Osteoblast (primary cell): ENCODE measurements around the gene AP3S2. TPM values are rescaled to one million over a fixed set of nuclear protein-coding genes. Genes with fewer than 3 reads are reported as not detected.
A peak's percentile ranks its signal among the peaks of the same experiment; 100 is the strongest.

Experiments used
- DNase-seq: peaks from one replicate; pipeline ENCODE4 v3.0.0; 2011; ENCODE audit warnings: low spot score, mixed read lengths; ENCODE audit not compliant: insufficient read length; ENCODE audit errors: missing footprints
- H2AFZ ChIP-seq: 2 replicates; pipeline ENCODE4 v1.6.0; 2011; ENCODE audit warnings: mild to moderate bottlenecking, low read length
- H3K27ac ChIP-seq: 2 replicates; pipeline ENCODE4 v1.5.1; 2011; ENCODE audit warnings: mild to moderate bottlenecking, low read depth, low read length, moderate library complexity
- H3K27me3 ChIP-seq: 2 replicates; pipeline ENCODE4 v1.6.0; 2012; ENCODE audit warnings: mild to moderate bottlenecking, control low read depth, inconsistent platforms, low read length, moderate library complexity; ENCODE audit not compliant: insufficient read depth
- H3K36me3 ChIP-seq: 2 replicates; pipeline ENCODE4 v1.5.1; 2011; ENCODE audit warnings: mild to moderate bottlenecking, low read length, control low read depth, moderate library complexity; ENCODE audit not compliant: insufficient read depth
- H3K4me1 ChIP-seq: 2 replicates; pipeline ENCODE4 v1.5.1; 2011; ENCODE audit warnings: mild to moderate bottlenecking, low read length, control low read depth, moderate library complexity; ENCODE audit not compliant: insufficient read depth
- H3K4me2 ChIP-seq: 2 replicates; pipeline ENCODE4 v1.6.0; 2011; ENCODE audit warnings: mild to moderate bottlenecking, low read length; ENCODE audit not compliant: insufficient read depth
- H3K4me3 ChIP-seq: fragments of 200-600 bp; sonication (generic); 3 replicates; pipeline ENCODE4 v1.5.1; 2012; ENCODE audit warnings: mild to moderate bottlenecking, low read length, inconsistent platforms; ENCODE audit not compliant: insufficient read depth
- H3K79me2 ChIP-seq: 2 replicates; pipeline ENCODE4 v1.6.0; 2012; ENCODE audit warnings: mild to moderate bottlenecking, low read length, control low read depth, inconsistent platforms; ENCODE audit not compliant: insufficient read depth
- H3K9me3 ChIP-seq: 2 replicates; pipeline ENCODE4 v1.5.1; 2011; ENCODE audit warnings: low read depth, low read length, control low read depth
- H4K20me1 ChIP-seq: 2 replicates; pipeline ENCODE4 v1.6.0; 2012; ENCODE audit warnings: mild to moderate bottlenecking, low read length, control low read depth; ENCODE audit not compliant: insufficient read depth
- total RNA-seq: library from RNA; depleted of rRNA; stranded (reverse); fragments of >200 nt; gene quantifications from 2 replicates; pipeline ENCODE4 v1.2.3, GENCODE V29; 2012
- TF ChIP-seq, protein P1 (sequence below): IDR thresholded peaks from 2 replicates; pipeline ENCODE4 v1.5.1; 2011; ENCODE audit warnings: mild to moderate bottlenecking, low read depth, low read length, moderate library complexity; ENCODE audit errors: extremely low read depth

The AP3S2 gene
- total RNA-seq, 1 donor, result 63.7 TPM

DNA sequence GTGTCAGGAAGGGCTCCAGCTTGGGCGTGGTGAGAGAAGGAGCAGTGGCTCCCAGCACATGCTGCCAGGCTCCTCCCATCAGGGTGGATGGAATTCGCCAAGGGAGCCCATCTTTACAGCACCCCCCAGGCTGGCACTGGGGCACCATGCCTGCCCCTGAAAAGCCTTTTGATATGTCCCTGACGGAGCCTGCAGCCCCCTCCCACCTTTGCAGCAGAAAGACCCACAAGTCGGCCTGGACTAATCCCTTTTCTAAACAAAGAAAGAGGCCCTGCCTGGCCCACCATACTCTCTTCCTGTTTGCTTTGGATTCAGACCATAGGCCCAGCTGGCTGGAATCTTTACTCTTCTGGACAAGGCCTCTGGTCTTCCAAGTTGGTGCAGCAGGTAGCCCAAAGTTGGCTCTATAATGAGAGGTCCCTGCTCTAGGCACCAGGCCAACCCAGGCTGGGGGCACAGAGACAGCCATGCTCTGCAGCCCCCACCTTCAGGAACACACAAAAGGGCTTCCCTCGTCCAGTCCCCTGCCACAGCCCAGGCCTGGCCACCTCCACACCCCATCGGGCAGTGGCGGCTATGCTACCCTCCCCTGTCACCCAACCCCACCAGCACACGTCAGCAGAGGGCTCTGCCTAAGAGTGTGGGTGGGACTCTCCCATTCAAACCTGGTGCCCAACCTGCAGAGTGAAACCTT, 84.6 kb downstream of the AP3S2 start:
- Histone ChIP-seq H3K79me2 (peaks cover 90% of the 10 kb centered on the region), H3K27ac (peak overlapping the region; percentile 45), H3K4me2 (no peak overlapping the region), H3K36me3 (peaks cover 64% of the 10 kb centered on the region), H3K9me3 (no peaks in the 10 kb centered on the region), H3K4me3 (no peak overlapping the region), H3K4me1 (peaks cover 32% of the 10 kb centered on the region), H2AFZ (no peak overlapping the region), H4K20me1 (peaks cover 58% of the 10 kb centered on the region), H3K27me3 (no peaks in the 10 kb centered on the region)
- DNase-seq, result peak; percentile 91
- TF ChIP-seq, protein P1, sequence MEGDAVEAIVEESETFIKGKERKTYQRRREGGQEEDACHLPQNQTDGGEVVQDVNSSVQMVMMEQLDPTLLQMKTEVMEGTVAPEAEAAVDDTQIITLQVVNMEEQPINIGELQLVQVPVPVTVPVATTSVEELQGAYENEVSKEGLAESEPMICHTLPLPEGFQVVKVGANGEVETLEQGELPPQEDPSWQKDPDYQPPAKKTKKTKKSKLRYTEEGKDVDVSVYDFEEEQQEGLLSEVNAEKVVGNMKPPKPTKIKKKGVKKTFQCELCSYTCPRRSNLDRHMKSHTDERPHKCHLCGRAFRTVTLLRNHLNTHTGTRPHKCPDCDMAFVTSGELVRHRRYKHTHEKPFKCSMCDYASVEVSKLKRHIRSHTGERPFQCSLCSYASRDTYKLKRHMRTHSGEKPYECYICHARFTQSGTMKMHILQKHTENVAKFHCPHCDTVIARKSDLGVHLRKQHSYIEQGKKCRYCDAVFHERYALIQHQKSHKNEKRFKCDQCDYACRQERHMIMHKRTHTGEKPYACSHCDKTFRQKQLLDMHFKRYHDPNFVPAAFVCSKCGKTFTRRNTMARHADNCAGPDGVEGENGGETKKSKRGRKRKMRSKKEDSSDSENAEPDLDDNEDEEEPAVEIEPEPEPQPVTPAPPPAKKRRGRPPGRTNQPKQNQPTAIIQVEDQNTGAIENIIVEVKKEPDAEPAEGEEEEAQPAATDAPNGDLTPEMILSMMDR, result no peak

DNA sequence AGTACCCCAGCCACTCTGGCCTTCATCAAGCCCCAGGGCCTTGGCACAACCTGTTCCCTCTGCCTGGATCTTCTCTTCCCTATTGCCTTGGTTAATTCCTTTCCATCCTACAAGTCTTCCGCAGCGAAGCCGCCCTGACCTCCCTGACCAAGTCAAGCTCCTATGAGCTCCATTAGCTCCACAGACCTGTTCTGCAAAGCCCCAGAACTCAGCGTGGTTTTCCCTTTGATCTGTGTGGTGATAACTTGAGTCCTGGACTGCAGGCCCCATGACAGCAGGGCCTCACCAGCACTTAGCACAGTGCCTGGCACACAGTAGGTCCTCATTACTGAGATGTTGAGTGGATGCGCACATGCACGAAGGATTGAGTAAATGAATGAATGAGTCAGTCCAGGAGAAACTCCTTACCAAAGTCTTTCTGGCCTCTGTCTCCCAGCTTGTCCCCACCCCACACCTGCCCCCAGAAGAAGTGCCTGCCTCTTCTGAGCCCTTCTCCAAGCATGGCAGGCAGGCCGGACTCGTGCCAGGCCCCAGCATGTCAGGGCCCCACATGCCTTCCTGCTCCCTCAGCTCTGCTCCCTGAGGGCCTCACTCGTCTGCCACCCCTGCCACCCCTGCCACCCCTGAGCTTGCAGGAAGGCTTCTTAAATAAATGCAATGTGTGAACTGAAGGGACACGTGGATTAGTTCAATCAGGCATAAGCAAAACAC, 85.5 kb downstream of the AP3S2 start:
- TF ChIP-seq, protein P1, result no peak
- peak; percentile 77 for DNase-seq
- H3K36me3 ChIP-seq, result peaks cover 73% of the 10 kb centered on the region
- peaks cover 86% of the 10 kb centered on the region for H3K79me2 ChIP-seq
- peak overlapping the region; percentile 45 for H3K27ac ChIP-seq
- no peak overlapping the region for H3K4me3 ChIP-seq
- peaks cover 28% of the 10 kb centered on the region for H3K4me1 ChIP-seq
- no peaks in the 10 kb centered on the region for H3K9me3 ChIP-seq
- no peak overlapping the region for H3K4me2 ChIP-seq
- no peak overlapping the region for H2AFZ ChIP-seq
- peaks cover 56% of the 10 kb centered on the region for H4K20me1 ChIP-seq
- H3K27me3 ChIP-seq, result no peaks in the 10 kb centered on the region

DNA sequence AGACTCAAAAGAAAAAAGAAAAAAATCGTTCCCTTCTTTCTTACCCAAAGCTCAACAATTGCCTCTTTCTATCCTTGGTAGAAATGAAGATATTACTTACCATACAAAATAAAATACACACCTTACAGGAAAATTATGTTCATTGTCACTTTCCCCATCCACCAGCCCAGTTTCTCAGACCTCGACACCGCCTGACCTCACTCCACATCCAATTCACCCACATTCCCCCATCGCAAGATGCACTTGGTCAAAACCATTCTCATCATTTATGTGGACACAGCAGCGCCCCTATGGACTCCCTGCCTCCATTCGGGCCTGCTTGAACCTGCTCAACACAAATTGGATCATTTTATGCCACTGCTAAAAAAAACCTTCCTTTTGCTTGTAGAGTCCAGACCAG, 86.1 kb downstream of the AP3S2 start:
- H3K4me1 ChIP-seq, result peaks cover 22% of the 10 kb centered on the region
- H4K20me1 ChIP-seq, result peaks cover 54% of the 10 kb centered on the region
- H2AFZ ChIP-seq, result no peak overlapping the region
- H3K4me2 ChIP-seq, result no peak overlapping the region
- peaks cover 85% of the 10 kb centered on the region for H3K79me2 ChIP-seq
- H3K9me3 ChIP-seq, result no peaks in the 10 kb centered on the region
- H3K36me3 ChIP-seq, result peaks cover 74% of the 10 kb centered on the region
- TF ChIP-seq, protein P1, result no peak
- H3K27ac ChIP-seq, result no peak overlapping the region
- no peaks in the 10 kb centered on the region for H3K27me3 ChIP-seq
- peak; percentile 65 for DNase-seq
- no peak overlapping the region for H3K4me3 ChIP-seq
